K562 (cell line): ENCODE data around the gene GTPBP1. TPM values are rescaled to one million over a fixed set of nuclear protein-coding genes. Genes with fewer than 3 reads are reported as not detected.

ENCODE experiments used
- ATAC-seq: fragments of 200-7000 bp; cut with Tn5 transposase; 3 replicates; pipeline ENCODE4 v1.9.1; 2020; ENCODE audit warnings: moderate library complexity
- BruUV-seq: library from RNA; stranded (reverse); fragments of 400-500 nt; replicated peaks from 2 replicates; lab custom pipeline; 2021; lab: Mats Ljungman, UMichigan
- CTCF ChIA-PET: fragments of 300-600 bp; formaldehyde crosslinking; extraction: SDS; loops from one replicate; lab custom pipeline; 2021; ENCODE audit warnings: low intra/inter-chr PET ratio; lab: Yijun Ruan, JAX
- POLR2A ChIA-PET: fragments of 300-600, 350-650 bp; sonication (Branson Sonifier 250); formaldehyde crosslinking; extraction: SDS; loops from one replicate; lab custom pipeline; 2021; ENCODE audit warnings: antibody characterized with exemption, inconsistent platforms; lab: Yijun Ruan, JAX
- DNase-seq, 4 experiments: peaks; one replicate each; pipeline versions ENCODE4 v3.0.0 to v3.0.0-alpha.2; 2011 to 2018; ENCODE audit warnings: low spot score in 3 of 4, mixed read lengths in 3 of 4; ENCODE audit errors: extremely low read depth in 1 of 4
- FAIRE-seq: peaks from 2 replicates; lab custom pipeline; 2011; peaks lifted over from hg19 to GRCh38; lab: Jason Lieb, UNC
- H2AFZ ChIP-seq: 2 replicates; pipeline ENCODE4 v1.6.0; 2011; ENCODE audit warnings: low read depth, low read length, control low read depth, inconsistent platforms
- H3K27ac ChIP-seq: fragments of 200-600 bp; 3 replicates; pipeline ENCODE4 v1.8.0; 2011; ENCODE audit warnings: low read depth, mild to moderate bottlenecking, control low read depth, inconsistent platforms, low read length, moderate library complexity, mixed read lengths; ENCODE audit errors: extremely low read depth
- H3K27me3 ChIP-seq, 2 experiments: fragments of 300-600 bp in 1 of 2; 2 replicates in 1 of 2; 3 replicates in 1 of 2; pipeline versions ENCODE4 v1.6.0 to v1.8.0; 2011; ENCODE audit warnings: inconsistent platforms in 2 of 2, low read length in 2 of 2, mild to moderate bottlenecking in 1 of 2, mixed read lengths in 1 of 2, moderate library complexity in 1 of 2; ENCODE audit not compliant: control insufficient read depth in 2 of 2, insufficient read depth in 2 of 2
- H3K36me3 ChIP-seq: fragments of 300-600 bp; 3 replicates; pipeline ENCODE4 v1.8.0; 2011; ENCODE audit warnings: mild to moderate bottlenecking, low read length, inconsistent platforms; ENCODE audit not compliant: control insufficient read depth, insufficient read depth
- H3K4me1 ChIP-seq, 2 experiments: fragments of 200-600 bp in 1 of 2; replicated peaks in 1 of 2; 2 replicates in 1 of 2; 3 replicates in 1 of 2; pipeline versions ENCODE4 v1.5.1 to v1.8.0; 2011; ENCODE audit warnings: inconsistent platforms in 2 of 2, low read length in 2 of 2, mild to moderate bottlenecking in 1 of 2, mixed read lengths in 1 of 2, moderate library complexity in 1 of 2; ENCODE audit not compliant: control insufficient read depth in 2 of 2, insufficient read depth in 2 of 2
- H3K4me2 ChIP-seq: 2 replicates; pipeline ENCODE4 v1.6.1; 2011; ENCODE audit warnings: low read length, control low read depth, inconsistent platforms, mixed read lengths; ENCODE audit not compliant: insufficient read depth
- H3K4me3 ChIP-seq: fragments of 200-600 bp; sonication (generic), shearing (Covaris generic); 2 replicates; pipeline ENCODE4 v1.5.1; 2016; ENCODE audit warnings: control low read depth, inconsistent platforms
- H3K79me2 ChIP-seq: fragments of 200-600 bp; 3 replicates; pipeline ENCODE4 v1.8.0; 2011; ENCODE audit warnings: low read length, inconsistent platforms; ENCODE audit not compliant: control insufficient read depth, insufficient read depth
- H3K9ac ChIP-seq, 2 experiments: 2 replicates each; pipeline versions ENCODE4 v1.6.0 to v1.6.1; 2011; ENCODE audit warnings: low read depth in 2 of 2, low read length in 2 of 2, control low read depth in 1 of 2, inconsistent platforms in 1 of 2, mild to moderate bottlenecking in 1 of 2, mixed read lengths in 1 of 2; ENCODE audit not compliant: insufficient read depth in 1 of 2
- H3K9me1 ChIP-seq: one replicate; pipeline ENCODE4 v1.6.0; 2011; ENCODE audit warnings: inconsistent platforms, mild to moderate bottlenecking, low read length, moderate library complexity; ENCODE audit not compliant: control insufficient read depth, insufficient read depth
- H3K9me3 ChIP-seq: replicated peaks from 2 replicates; pipeline ENCODE4 v1.5.1; 2011; ENCODE audit warnings: low read depth, low read length, inconsistent platforms; ENCODE audit not compliant: control insufficient read depth, insufficient read depth
- H4K20me1 ChIP-seq: replicated peaks from 2 replicates; pipeline ENCODE4 v1.6.1; 2011; ENCODE audit warnings: low read length, inconsistent platforms, mixed read lengths; ENCODE audit not compliant: control insufficient read depth, insufficient read depth
- CCAR2 ChIP-seq: fragments of 200-400 bp; formaldehyde crosslinking; IDR thresholded peaks from 2 replicates; pipeline ENCODE4 v1.6.1; 2017; ENCODE audit warnings: mild to moderate bottlenecking, low read depth, low read length
- DLX4 ChIP-seq: fragments of 250-450 bp; sonication (Bioruptor Pico); IDR thresholded peaks from 2 replicates; pipeline ENCODE4 v1.6.1; 2021; ENCODE audit warnings: mild to moderate bottlenecking
- HIVEP1 ChIP-seq: fragments of 250-450 bp; sonication (Bioruptor Pico); IDR thresholded peaks from 2 replicates; pipeline ENCODE4 v1.4.0; 2020; ENCODE audit warnings: mild to moderate bottlenecking
- PHTF2 ChIP-seq: fragments of 250-450 bp; sonication (Bioruptor Pico); IDR thresholded peaks from 2 replicates; pipeline ENCODE4 v1.5.0; 2021; ENCODE audit warnings: mild to moderate bottlenecking
- RBM34 ChIP-seq: fragments of 200-400 bp; formaldehyde crosslinking; IDR thresholded peaks from 2 replicates; pipeline ENCODE4 v1.6.1; 2018; ENCODE audit warnings: low read length, borderline replicate concordance; ENCODE audit not compliant: insufficient read depth
- RNF2 ChIP-seq: sonication (generic); IDR thresholded peaks from 2 replicates; pipeline ENCODE4 v1.6.1; 2016
- RREB1 ChIP-seq: fragments of 250-450 bp; sonication (Bioruptor Pico); IDR thresholded peaks from 2 replicates; pipeline ENCODE4 v1.4.0; 2020
- SNAPC5 ChIP-seq: fragments of 250-450 bp; sonication (Bioruptor Pico); IDR thresholded peaks from 2 replicates; pipeline ENCODE4 v1.8.0; 2021; ENCODE audit warnings: moderate library complexity, mild to moderate bottlenecking, inconsistent platforms
- STAG1 ChIP-seq: sonication (generic); formaldehyde crosslinking; IDR thresholded peaks from 2 replicates; pipeline ENCODE4 v1.5.0; 2020; ENCODE audit warnings: missing genetic modification reagents, borderline replicate concordance
- ZMIZ1 ChIP-seq, 2 experiments: fragments of 150-350 bp in 1 of 2; IDR thresholded peaks; 2 replicates each; pipeline ENCODE4 v1.6.1; 2012 to 2016; ENCODE audit warnings: low read depth in 2 of 2, low read length in 2 of 2, mild to moderate bottlenecking in 1 of 2, moderate library complexity in 1 of 2
- ZNF24 ChIP-seq: fragments of 450-650 bp; IDR thresholded peaks from 2 replicates; pipeline ENCODE4 v1.6.1; 2016
- ZNF253 ChIP-seq: fragments of 250-450 bp; sonication (Bioruptor Pico); conservative IDR thresholded peaks from 2 replicates; pipeline ENCODE4 v1.6.1; 2021; ENCODE audit warnings: mild to moderate bottlenecking
- ZNF316 ChIP-seq: fragments of 450-650 bp; IDR thresholded peaks from 2 replicates; pipeline ENCODE4 v1.6.1; 2016
- ZNF764 ChIP-seq: fragments of 250-450 bp; sonication (Bioruptor Pico); IDR thresholded peaks from 2 replicates; pipeline ENCODE4 v1.4.0; 2020; ENCODE audit warnings: low read depth, mild to moderate bottlenecking, moderate library complexity
- WGBS: fragments of 100-300 bp; shearing (Covaris generic); methylation state at CpG from one replicate; pipeline ENCODE4 v1.1.6; 2016; ENCODE audit warnings: low coverage, mixed read lengths; ENCODE audit not compliant: insufficient coverage; ENCODE audit errors: missing lambda C conversion rate; 5-methylcytosine and 5-hydroxymethylcytosine counted together
- in situ Hi-C: fragments of 300-500 bp; cut with MboI; formaldehyde crosslinking; loops from 4 replicates; pipeline ENCODE4 v1.15.0; 2018; ENCODE audit warnings: inconsistent platforms, mixed read lengths
- intact Hi-C: fragments of 100-400 bp; cut with micrococcal nuclease; formaldehyde crosslinking; loops from 2 replicates; pipeline ENCODE4 v1.14.2; 2022
- polyA plus RNA-seq, 8 experiments: library from polyadenylated mRNA; depleted of rRNA in 4 of 8; stranded (reverse) in 5 of 8; unstranded in 3 of 8; fragments of >200 nt; fragmentation: Nextera tagmentation in 2 of 8; fragmentation: Illumina TruSeq in 1 of 8; extraction: Ambion mirVana in 2 of 8; extraction: Trizol in 1 of 8; gene quantifications; 2 replicates each; pipeline versions ENCODE4 v1.2.1 to v1.2.3, GENCODE V29; 2011 to 2014; ENCODE audit warnings: inconsistent platforms in 1 of 8, missing spikeins in 1 of 8
- total RNA-seq, 7 experiments: library from RNA; depleted of rRNA in 6 of 7; stranded (reverse); fragments of >200 nt in 6 of 7; fragmentation: Illumina TruSeq in 2 of 7; extraction: Trizol in 2 of 7; gene quantifications; 2 replicates each; pipeline versions ENCODE4 v1.2.1 to v1.2.3, GENCODE V29; 2011 to 2021; ENCODE audit warnings: low replicate concordance in 1 of 7

GTPBP1 gene
- total and polyA plus RNA-seq, 9 of the 15 experiments (the other 6 are each of a cell fraction or from before 2014, with no cell fraction given) = 0.83 to 53.2 (median 23.3) TPM

- ChIA-PET POLR2A (interaction anchor here (0.7 to 1.5 kb wide), 2 partner anchors 8 to 18 kb away, joined by 3 to 7 read pairs; no protein-coding TSS in a partner anchor), CTCF (interaction anchor here (0.6 kb wide), 1 partner anchor 778 kb away, joined by 3 read pairs; no protein-coding TSS in a partner anchor)
- no peak overlapping the region for H3K4me3 ChIP-seq
- H3K79me2 ChIP-seq = peaks cover 19% of the 10 kb centered on the region
- no peak overlapping the region for H2AFZ ChIP-seq
- H3K27ac ChIP-seq = no peak overlapping the region
- no TSS peak for BruUV-seq
- no peaks in the 10 kb centered on the region; the same call in 1 of the 2 replicates for H4K20me1 ChIP-seq
- ATAC-seq (no peak), DNase-seq (no peak), FAIRE-seq (no peak)
- no peaks in the 10 kb centered on the region for H3K9me1 ChIP-seq
- H3K4me2 ChIP-seq = no peak overlapping the region
- no peak overlapping the region for H3K9ac ChIP-seq
- H3K27me3 ChIP-seq = no peaks in the 10 kb centered on the region
- 86% methylated on average over 9 of the region's 17 CpGs for WGBS
- H3K4me1 ChIP-seq = peaks cover 4 to 13% of the 10 kb centered on the region in 2 experiments; a peak in 4 of 5 replicates
- peaks cover 62% of the 10 kb centered on the region; the same call in 2 of the 3 replicates for H3K36me3 ChIP-seq
- in situ Hi-C loops = no loop called here
- intact Hi-C loops = no loop called here
- no peaks in the 10 kb centered on the region for H3K9me3 ChIP-seq
- TF ChIP-seq STAG1 = no peak
- no peak for TF ChIP-seq RREB1 (CRISPR knock-in tag)
- TF ChIP-seq ZMIZ1 (IDR thresholded peaks at IDR 0.05; ENCODE audit: low read depth in 2 of 2, low read length in 2 of 2) = no peak
- TF ChIP-seq PHTF2 (CRISPR knock-in tag) = no peak
- TF ChIP-seq RNF2 = no peak
- no peak for TF ChIP-seq DLX4 (CRISPR knock-in tag)
- TF ChIP-seq ZNF253 = no peak
- no peak for TF ChIP-seq ZNF24
- TF ChIP-seq ZNF316 = no peak
- TF ChIP-seq ZNF764 = no peak
- no peak for TF ChIP-seq SNAPC5
- no peak for TF ChIP-seq RBM34
- no peak for TF ChIP-seq CCAR2
- no peak for TF ChIP-seq HIVEP1 (CRISPR knock-in tag)
Observed at GRCh38 chr22:38750638-38751037, 44.9 kb downstream of the GTPBP1 start.
